Ovary (tissue), 3 donors: ENCODE data around the gene ETS1.

Experiments
- CTCF ChIP-seq, 3 donors: fragments of 450-650 bp in 2 of 3; fragments of 200-600 bp in 1 of 3; IDR thresholded peaks; one replicate each; pipeline versions ENCODE4 v1.5.1 to v1.8.0; 2016 to 2022; ENCODE audit warnings: antibody characterized with exemption in 3 of 3, mild to moderate bottlenecking in 1 of 3
- EP300 ChIP-seq: sonication (generic); formaldehyde crosslinking; IDR thresholded peaks from one replicate; pipeline ENCODE4 v1.6.1; 2017; ENCODE audit warnings: antibody characterized with exemption
- POLR2A ChIP-seq: fragments of 450-650 bp; IDR thresholded peaks from one replicate; pipeline ENCODE4 v1.6.1; 2017; ENCODE audit warnings: antibody characterized with exemption, mild to moderate bottlenecking, moderate library complexity
- donor health status: DM: no; HTN: no; CAD: no.

DNA sequence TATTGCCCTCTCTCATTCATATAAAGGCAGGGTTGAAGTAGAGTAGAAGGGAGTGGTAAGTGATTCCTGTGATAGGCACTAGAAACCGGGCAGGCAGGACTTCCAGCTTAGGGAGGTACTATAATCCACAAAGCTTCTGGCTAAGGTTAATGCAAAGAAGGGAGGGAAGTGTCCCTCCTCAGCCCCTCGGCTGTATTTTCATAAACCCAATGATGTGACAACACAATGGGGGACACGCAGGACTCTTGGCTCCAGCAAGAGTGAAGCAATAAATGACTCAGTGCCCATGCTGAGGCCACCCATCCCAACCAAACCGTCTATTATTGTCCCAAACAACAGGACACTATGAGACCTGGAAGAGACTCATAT lies 90.7 kb downstream of the ETS1 start:
- no peak for TF ChIP-seq CTCF (IDR thresholded peaks at IDR 0.05)
- no peak for TF ChIP-seq EP300
- no peak for TF ChIP-seq POLR2A
